HL-60 (cell line): ENCODE results near the gene PTPRM.

ENCODE experiments used
- POLR2AphosphoS5 ChIP-seq: IDR thresholded peaks from 2 replicates; pipeline ENCODE4 v1.6.1; 2012; ENCODE audit warnings: low read depth
- TF ChIP-seq, protein P1 (sequence below): IDR thresholded peaks from one replicate; pipeline ENCODE4 v1.5.1; 2011; ENCODE audit warnings: low read length, control low read depth, inconsistent platforms; ENCODE audit not compliant: insufficient read depth

GRCh38 chr18:8040021-8040420 is 472.9 kb downstream of the PTPRM start:
- no peak for TF ChIP-seq POLR2AphosphoS5
- TF ChIP-seq, protein P1, sequence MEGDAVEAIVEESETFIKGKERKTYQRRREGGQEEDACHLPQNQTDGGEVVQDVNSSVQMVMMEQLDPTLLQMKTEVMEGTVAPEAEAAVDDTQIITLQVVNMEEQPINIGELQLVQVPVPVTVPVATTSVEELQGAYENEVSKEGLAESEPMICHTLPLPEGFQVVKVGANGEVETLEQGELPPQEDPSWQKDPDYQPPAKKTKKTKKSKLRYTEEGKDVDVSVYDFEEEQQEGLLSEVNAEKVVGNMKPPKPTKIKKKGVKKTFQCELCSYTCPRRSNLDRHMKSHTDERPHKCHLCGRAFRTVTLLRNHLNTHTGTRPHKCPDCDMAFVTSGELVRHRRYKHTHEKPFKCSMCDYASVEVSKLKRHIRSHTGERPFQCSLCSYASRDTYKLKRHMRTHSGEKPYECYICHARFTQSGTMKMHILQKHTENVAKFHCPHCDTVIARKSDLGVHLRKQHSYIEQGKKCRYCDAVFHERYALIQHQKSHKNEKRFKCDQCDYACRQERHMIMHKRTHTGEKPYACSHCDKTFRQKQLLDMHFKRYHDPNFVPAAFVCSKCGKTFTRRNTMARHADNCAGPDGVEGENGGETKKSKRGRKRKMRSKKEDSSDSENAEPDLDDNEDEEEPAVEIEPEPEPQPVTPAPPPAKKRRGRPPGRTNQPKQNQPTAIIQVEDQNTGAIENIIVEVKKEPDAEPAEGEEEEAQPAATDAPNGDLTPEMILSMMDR: no peak
